Measurements from ENCODE around the gene BBOF1. TPM values are rescaled to one million over a fixed set of nuclear protein-coding genes. Genes with fewer than 3 reads are reported as not detected.

The BBOF1 gene
- total RNA-seq, 1 donor from 2014 or later, result 2.8 TPM

- TF ChIP-seq, protein P1, sequence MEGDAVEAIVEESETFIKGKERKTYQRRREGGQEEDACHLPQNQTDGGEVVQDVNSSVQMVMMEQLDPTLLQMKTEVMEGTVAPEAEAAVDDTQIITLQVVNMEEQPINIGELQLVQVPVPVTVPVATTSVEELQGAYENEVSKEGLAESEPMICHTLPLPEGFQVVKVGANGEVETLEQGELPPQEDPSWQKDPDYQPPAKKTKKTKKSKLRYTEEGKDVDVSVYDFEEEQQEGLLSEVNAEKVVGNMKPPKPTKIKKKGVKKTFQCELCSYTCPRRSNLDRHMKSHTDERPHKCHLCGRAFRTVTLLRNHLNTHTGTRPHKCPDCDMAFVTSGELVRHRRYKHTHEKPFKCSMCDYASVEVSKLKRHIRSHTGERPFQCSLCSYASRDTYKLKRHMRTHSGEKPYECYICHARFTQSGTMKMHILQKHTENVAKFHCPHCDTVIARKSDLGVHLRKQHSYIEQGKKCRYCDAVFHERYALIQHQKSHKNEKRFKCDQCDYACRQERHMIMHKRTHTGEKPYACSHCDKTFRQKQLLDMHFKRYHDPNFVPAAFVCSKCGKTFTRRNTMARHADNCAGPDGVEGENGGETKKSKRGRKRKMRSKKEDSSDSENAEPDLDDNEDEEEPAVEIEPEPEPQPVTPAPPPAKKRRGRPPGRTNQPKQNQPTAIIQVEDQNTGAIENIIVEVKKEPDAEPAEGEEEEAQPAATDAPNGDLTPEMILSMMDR (IDR thresholded peaks at IDR 0.05), result no peak
- no peaks in the 10 kb centered on the region for H3K27me3 ChIP-seq
- H3K9me3 ChIP-seq, result no peaks in the 10 kb centered on the region
- no peaks in the 10 kb centered on the region for H3K36me3 ChIP-seq
- DNase-seq (no peak), ATAC-seq (peak; percentile 18)
- intact Hi-C loops (cut with DNase I), result no loop called here
- peaks cover 7% of the 10 kb centered on the region for H3K4me1 ChIP-seq
- H3K27ac ChIP-seq, result peak overlapping the region; percentile 99
- H3K4me3 ChIP-seq, result peak overlapping the region; percentile 97
These were observed 969 bp upstream of the BBOF1 start for GRCh38 chr14:74018174-74018585.

- Histone ChIP-seq H3K4me3 (peak overlapping the region; percentile 97), H3K4me1 (peaks cover 7% of the 10 kb centered on the region), H3K36me3 (no peaks in the 10 kb centered on the region), H3K27me3 (no peaks in the 10 kb centered on the region), H3K27ac (peak overlapping the region; percentile 99), H3K9me3 (no peaks in the 10 kb centered on the region)
- TF ChIP-seq, protein P1 (IDR thresholded peaks at IDR 0.05), result no peak
- intact Hi-C loops (cut with DNase I), result no loop called here
- ATAC-seq, result no peak
- DNase-seq, result no peak
These were observed 424 bp downstream of the BBOF1 start for GRCh38 chr14:74019408-74020137.

GRCh38 chr14:74022346-74022745, 3.2 kb downstream of the BBOF1 start:
- Histone ChIP-seq H3K36me3 (no peaks in the 10 kb centered on the region), H3K27ac (no peak overlapping the region), H3K27me3 (no peaks in the 10 kb centered on the region), H3K4me1 (peaks cover 7% of the 10 kb centered on the region), H3K4me3 (no peak overlapping the region), H3K9me3 (no peaks in the 10 kb centered on the region)
- no peak for DNase-seq
- ATAC-seq, result no peak
- intact Hi-C loops (cut with DNase I), result no loop called here
- TF ChIP-seq, protein P1 (IDR thresholded peaks at IDR 0.05), result no peak

DNA sequence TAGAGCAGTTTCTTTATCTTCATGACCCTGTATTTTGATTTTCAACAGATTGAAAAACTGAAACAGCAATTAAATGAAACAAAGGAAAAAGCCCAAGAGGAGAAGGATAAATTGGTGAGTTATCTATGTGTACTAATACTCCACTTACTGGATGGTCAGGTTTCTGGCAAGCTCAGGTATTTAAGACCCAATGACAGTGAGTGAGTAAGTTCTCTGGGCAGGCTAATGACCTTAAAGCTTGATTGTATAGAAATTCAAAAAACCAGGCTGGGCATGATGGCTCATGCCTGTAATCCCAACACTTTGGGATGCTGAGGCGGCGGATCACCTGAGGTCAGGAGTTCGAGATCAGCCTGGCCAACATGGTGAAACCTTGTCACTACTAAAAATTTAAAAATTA, 10.0 kb downstream of the BBOF1 start:
- H3K27ac ChIP-seq, result no peak overlapping the region
- intact Hi-C loops (cut with DNase I), result no loop called here

GRCh38 chr14:74034572-74034971, 15.4 kb downstream of the BBOF1 start:
- ATAC-seq (no peak), DNase-seq (no peak)
- Histone ChIP-seq H3K36me3 (no peaks in the 10 kb centered on the region), H3K27ac (no peak overlapping the region), H3K27me3 (no peaks in the 10 kb centered on the region), H3K4me1 (no peaks in the 10 kb centered on the region), H3K4me3 (no peak overlapping the region), H3K9me3 (no peaks in the 10 kb centered on the region)
- intact Hi-C loops (cut with DNase I), result no loop called here
- TF ChIP-seq, protein P1 (IDR thresholded peaks at IDR 0.05), result no peak

More for the DNA sequence above, 10.0 kb downstream of the BBOF1 start:
- TF ChIP-seq, protein P1 (IDR thresholded peaks at IDR 0.05), result no peak
- H3K4me1 ChIP-seq, result no peaks in the 10 kb centered on the region
- no peak overlapping the region for H3K4me3 ChIP-seq
- H3K36me3 ChIP-seq, result no peaks in the 10 kb centered on the region
- DNase-seq (no peak), ATAC-seq (no peak)
- no peaks in the 10 kb centered on the region for H3K27me3 ChIP-seq
- H3K9me3 ChIP-seq, result no peaks in the 10 kb centered on the region

Measured in upper lobe of right lung (tissue), 1 donor.